H1 (cell line): ENCODE results near the gene MRPL4. TPM values are rescaled to one million over a fixed set of nuclear protein-coding genes. Genes with fewer than 3 reads are reported as not detected.

ENCODE experiments used
- BCL11A ChIP-seq, 2 experiments: IDR thresholded peaks; one replicate each; pipeline ENCODE4 v1.6.1; 2011; ENCODE audit warnings: low read depth in 2 of 2, low read length in 2 of 2, mild to moderate bottlenecking in 2 of 2
- polyA plus RNA-seq, 7 experiments: library from polyadenylated mRNA; depleted of rRNA in 3 of 7; stranded (reverse) in 5 of 7; unstranded in 2 of 7; fragments of >200 nt in 5 of 7; fragments of 200-250 nt in 2 of 7; gene quantifications; 1 replicate in 5 of 7; 2 replicates in 1 of 7; 4 replicates in 1 of 7; pipeline versions ENCODE4 v1.2.1 to v1.2.3, GENCODE V29; 2011 to 2013; ENCODE audit warnings: missing spikeins in 2 of 7, mixed read lengths in 2 of 7
- total RNA-seq: library from RNA; stranded (reverse); fragmentation: NEBNext Ultra II Directional; extraction: Animal tissue kit (Norgen Biotek cat#: 25700); gene quantifications from 2 replicates; pipeline ENCODE4 v1.2.1, GENCODE V29; 2021
- TF ChIP-seq, protein P1 (sequence below): fragments of 300-600 bp; sonication (generic); IDR thresholded peaks from 2 replicates; pipeline ENCODE4 v1.7.1; 2012; ENCODE audit warnings: low read length, moderate library complexity, mild to moderate bottlenecking, inconsistent platforms; ENCODE audit not compliant: insufficient replicate concordance

MRPL4 gene
- total and polyA plus RNA-seq, 2 of the 8 experiments (the other 6 are each of a cell fraction or from before 2014, with no cell fraction given), result 82.3 to 187 TPM

GRCh38 chr19:10268071-10268470 is 16.1 kb downstream of the MRPL4 start (continued):
- TF ChIP-seq, protein P1, sequence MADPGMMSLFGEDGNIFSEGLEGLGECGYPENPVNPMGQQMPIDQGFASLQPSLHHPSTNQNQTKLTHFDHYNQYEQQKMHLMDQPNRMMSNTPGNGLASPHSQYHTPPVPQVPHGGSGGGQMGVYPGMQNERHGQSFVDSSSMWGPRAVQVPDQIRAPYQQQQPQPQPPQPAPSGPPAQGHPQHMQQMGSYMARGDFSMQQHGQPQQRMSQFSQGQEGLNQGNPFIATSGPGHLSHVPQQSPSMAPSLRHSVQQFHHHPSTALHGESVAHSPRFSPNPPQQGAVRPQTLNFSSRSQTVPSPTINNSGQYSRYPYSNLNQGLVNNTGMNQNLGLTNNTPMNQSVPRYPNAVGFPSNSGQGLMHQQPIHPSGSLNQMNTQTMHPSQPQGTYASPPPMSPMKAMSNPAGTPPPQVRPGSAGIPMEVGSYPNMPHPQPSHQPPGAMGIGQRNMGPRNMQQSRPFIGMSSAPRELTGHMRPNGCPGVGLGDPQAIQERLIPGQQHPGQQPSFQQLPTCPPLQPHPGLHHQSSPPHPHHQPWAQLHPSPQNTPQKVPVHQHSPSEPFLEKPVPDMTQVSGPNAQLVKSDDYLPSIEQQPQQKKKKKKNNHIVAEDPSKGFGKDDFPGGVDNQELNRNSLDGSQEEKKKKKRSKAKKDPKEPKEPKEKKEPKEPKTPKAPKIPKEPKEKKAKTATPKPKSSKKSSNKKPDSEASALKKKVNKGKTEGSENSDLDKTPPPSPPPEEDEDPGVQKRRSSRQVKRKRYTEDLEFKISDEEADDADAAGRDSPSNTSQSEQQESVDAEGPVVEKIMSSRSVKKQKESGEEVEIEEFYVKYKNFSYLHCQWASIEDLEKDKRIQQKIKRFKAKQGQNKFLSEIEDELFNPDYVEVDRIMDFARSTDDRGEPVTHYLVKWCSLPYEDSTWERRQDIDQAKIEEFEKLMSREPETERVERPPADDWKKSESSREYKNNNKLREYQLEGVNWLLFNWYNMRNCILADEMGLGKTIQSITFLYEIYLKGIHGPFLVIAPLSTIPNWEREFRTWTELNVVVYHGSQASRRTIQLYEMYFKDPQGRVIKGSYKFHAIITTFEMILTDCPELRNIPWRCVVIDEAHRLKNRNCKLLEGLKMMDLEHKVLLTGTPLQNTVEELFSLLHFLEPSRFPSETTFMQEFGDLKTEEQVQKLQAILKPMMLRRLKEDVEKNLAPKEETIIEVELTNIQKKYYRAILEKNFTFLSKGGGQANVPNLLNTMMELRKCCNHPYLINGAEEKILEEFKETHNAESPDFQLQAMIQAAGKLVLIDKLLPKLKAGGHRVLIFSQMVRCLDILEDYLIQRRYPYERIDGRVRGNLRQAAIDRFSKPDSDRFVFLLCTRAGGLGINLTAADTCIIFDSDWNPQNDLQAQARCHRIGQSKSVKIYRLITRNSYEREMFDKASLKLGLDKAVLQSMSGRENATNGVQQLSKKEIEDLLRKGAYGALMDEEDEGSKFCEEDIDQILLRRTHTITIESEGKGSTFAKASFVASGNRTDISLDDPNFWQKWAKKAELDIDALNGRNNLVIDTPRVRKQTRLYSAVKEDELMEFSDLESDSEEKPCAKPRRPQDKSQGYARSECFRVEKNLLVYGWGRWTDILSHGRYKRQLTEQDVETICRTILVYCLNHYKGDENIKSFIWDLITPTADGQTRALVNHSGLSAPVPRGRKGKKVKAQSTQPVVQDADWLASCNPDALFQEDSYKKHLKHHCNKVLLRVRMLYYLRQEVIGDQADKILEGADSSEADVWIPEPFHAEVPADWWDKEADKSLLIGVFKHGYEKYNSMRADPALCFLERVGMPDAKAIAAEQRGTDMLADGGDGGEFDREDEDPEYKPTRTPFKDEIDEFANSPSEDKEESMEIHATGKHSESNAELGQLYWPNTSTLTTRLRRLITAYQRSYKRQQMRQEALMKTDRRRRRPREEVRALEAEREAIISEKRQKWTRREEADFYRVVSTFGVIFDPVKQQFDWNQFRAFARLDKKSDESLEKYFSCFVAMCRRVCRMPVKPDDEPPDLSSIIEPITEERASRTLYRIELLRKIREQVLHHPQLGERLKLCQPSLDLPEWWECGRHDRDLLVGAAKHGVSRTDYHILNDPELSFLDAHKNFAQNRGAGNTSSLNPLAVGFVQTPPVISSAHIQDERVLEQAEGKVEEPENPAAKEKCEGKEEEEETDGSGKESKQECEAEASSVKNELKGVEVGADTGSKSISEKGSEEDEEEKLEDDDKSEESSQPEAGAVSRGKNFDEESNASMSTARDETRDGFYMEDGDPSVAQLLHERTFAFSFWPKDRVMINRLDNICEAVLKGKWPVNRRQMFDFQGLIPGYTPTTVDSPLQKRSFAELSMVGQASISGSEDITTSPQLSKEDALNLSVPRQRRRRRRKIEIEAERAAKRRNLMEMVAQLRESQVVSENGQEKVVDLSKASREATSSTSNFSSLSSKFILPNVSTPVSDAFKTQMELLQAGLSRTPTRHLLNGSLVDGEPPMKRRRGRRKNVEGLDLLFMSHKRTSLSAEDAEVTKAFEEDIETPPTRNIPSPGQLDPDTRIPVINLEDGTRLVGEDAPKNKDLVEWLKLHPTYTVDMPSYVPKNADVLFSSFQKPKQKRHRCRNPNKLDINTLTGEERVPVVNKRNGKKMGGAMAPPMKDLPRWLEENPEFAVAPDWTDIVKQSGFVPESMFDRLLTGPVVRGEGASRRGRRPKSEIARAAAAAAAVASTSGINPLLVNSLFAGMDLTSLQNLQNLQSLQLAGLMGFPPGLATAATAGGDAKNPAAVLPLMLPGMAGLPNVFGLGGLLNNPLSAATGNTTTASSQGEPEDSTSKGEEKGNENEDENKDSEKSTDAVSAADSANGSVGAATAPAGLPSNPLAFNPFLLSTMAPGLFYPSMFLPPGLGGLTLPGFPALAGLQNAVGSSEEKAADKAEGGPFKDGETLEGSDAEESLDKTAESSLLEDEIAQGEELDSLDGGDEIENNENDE, result no peak
- TF ChIP-seq BCL11A (IDR thresholded peaks at IDR 0.05; ENCODE audit: low read depth in 2 of 2, low read length in 2 of 2), result no peak
- TF ChIP-seq, all 59 proteins: peak for 0
